Upper lobe of right lung (tissue), 1 donor: ENCODE results near the gene ANXA2. TPM values are rescaled to one million over a fixed set of nuclear protein-coding genes. Genes with fewer than 3 reads are reported as not detected.

ENCODE experiments used
- ATAC-seq: fragments of 200-7000 bp; cut with Tn5 transposase; one replicate; pipeline ENCODE4 v1.9.1; 2020; ENCODE audit warnings: mild to moderate bottlenecking, moderate library complexity
- DNase-seq: peaks from one replicate; pipeline ENCODE4 v3.0.0-alpha.2; 2020
- H3K27ac ChIP-seq: fragments of 200-600 bp; one replicate; pipeline ENCODE4 v1.8.0; 2022
- H3K27me3 ChIP-seq: fragments of 200-600 bp; one replicate; pipeline ENCODE4 v1.8.0; 2022; ENCODE audit warnings: mild to moderate bottlenecking
- H3K36me3 ChIP-seq: fragments of 200-600 bp; one replicate; pipeline ENCODE4 v1.8.0; 2022
- H3K4me1 ChIP-seq: fragments of 200-600 bp; one replicate; pipeline ENCODE4 v1.8.0; 2022
- H3K4me3 ChIP-seq: fragments of 200-600 bp; one replicate; pipeline ENCODE4 v1.8.0; 2022; ENCODE audit warnings: mild to moderate bottlenecking
- H3K9me3 ChIP-seq: fragments of 200-600 bp; one replicate; pipeline ENCODE4 v1.8.0; 2022
- intact Hi-C: fragments of 100-400 bp; cut with DNase I; formaldehyde crosslinking; loops from one replicate; pipeline ENCODE4 v1.11.0; 2022
- total RNA-seq: library from RNA; stranded (reverse); fragmentation: NEBNext Ultra II Directional; extraction: Animal tissue kit (Norgen Biotek cat#: 25700); gene quantifications from one replicate; pipeline ENCODE4 v1.2.1, GENCODE V29; 2021
- TF ChIP-seq, protein P1 (sequence below): fragments of 200-600 bp; IDR thresholded peaks from one replicate; pipeline ENCODE4 v1.8.0; 2022; ENCODE audit warnings: antibody characterized with exemption
- donor health status: DM: no; HTN: yes; CAD: no; lungs with severe emphysema.

Gene ANXA2
- total RNA-seq, 1 donor from 2014 or later = 818 TPM

GRCh38 chr15:60374209-60374608 lies 23.6 kb downstream of the ANXA2 start:
- peaks cover 89% of the 10 kb centered on the region for H3K36me3 ChIP-seq
- H3K9me3 ChIP-seq = no peaks in the 10 kb centered on the region
- H3K27ac ChIP-seq = peak overlapping the region; percentile 47
- intact Hi-C loops = no loop called here
- no peak for ATAC-seq
- H3K4me3 ChIP-seq = no peak overlapping the region
- TF ChIP-seq, protein P1, sequence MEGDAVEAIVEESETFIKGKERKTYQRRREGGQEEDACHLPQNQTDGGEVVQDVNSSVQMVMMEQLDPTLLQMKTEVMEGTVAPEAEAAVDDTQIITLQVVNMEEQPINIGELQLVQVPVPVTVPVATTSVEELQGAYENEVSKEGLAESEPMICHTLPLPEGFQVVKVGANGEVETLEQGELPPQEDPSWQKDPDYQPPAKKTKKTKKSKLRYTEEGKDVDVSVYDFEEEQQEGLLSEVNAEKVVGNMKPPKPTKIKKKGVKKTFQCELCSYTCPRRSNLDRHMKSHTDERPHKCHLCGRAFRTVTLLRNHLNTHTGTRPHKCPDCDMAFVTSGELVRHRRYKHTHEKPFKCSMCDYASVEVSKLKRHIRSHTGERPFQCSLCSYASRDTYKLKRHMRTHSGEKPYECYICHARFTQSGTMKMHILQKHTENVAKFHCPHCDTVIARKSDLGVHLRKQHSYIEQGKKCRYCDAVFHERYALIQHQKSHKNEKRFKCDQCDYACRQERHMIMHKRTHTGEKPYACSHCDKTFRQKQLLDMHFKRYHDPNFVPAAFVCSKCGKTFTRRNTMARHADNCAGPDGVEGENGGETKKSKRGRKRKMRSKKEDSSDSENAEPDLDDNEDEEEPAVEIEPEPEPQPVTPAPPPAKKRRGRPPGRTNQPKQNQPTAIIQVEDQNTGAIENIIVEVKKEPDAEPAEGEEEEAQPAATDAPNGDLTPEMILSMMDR = no peak
- no peaks in the 10 kb centered on the region for H3K27me3 ChIP-seq
- DNase-seq = no peak
- peaks cover 63% of the 10 kb centered on the region for H3K4me1 ChIP-seq

DNA sequence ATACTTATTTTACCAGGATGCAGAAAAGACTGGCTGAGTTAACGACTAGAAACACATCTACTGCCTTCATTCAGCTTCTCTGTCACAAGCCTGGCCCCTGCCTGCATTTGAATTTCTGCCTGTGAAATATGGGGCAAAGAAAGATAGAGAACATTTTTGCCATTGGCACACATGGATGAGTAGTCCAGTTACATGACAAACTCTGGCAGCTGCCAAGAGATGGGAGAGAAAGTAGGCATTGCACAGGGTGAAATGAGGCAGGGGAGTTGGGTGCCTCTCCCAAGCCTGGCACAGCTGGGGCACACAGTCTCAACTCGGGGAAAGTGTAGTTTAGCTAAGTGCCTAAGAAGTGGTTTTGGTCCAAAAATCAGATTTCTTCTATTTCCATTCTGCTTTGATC lies 24.0 kb downstream of the ANXA2 start:
- Histone ChIP-seq H3K9me3 (no peaks in the 10 kb centered on the region), H3K36me3 (peaks cover 87% of the 10 kb centered on the region), H3K4me3 (no peak overlapping the region), H3K27me3 (no peaks in the 10 kb centered on the region), H3K4me1 (peaks cover 63% of the 10 kb centered on the region), H3K27ac (peak overlapping the region; percentile 47)
- TF ChIP-seq, protein P1 = no peak
- DNase-seq (no peak), ATAC-seq (no peak)
- intact Hi-C loops = no loop called here

- no peaks in the 10 kb centered on the region for H3K27me3 ChIP-seq
- H3K4me1 ChIP-seq = peaks cover 63% of the 10 kb centered on the region
- no peak for ATAC-seq
- DNase-seq = no peak
- peaks cover 82% of the 10 kb centered on the region for H3K36me3 ChIP-seq
- H3K4me3 ChIP-seq = no peak overlapping the region
- no peaks in the 10 kb centered on the region for H3K9me3 ChIP-seq
- H3K27ac ChIP-seq = peak overlapping the region; percentile 47
- TF ChIP-seq, protein P1 = no peak
- intact Hi-C loops = no loop called here
These were observed 24.5 kb downstream of the ANXA2 start for GRCh38 chr15:60373327-60373726.

- TF ChIP-seq, protein P1 = no peak
- H3K4me1 ChIP-seq = peaks cover 61% of the 10 kb centered on the region
- H3K9me3 ChIP-seq = no peaks in the 10 kb centered on the region
- peak overlapping the region; percentile 63 for H3K27ac ChIP-seq
- peaks cover 77% of the 10 kb centered on the region for H3K36me3 ChIP-seq
- H3K4me3 ChIP-seq = no peak overlapping the region
- ATAC-seq (no peak), DNase-seq (no peak)
- H3K27me3 ChIP-seq = no peaks in the 10 kb centered on the region
- intact Hi-C loops = no loop called here
These were observed 25.0 kb downstream of the ANXA2 start for GRCh38 chr15:60372756-60373155.

DNA sequence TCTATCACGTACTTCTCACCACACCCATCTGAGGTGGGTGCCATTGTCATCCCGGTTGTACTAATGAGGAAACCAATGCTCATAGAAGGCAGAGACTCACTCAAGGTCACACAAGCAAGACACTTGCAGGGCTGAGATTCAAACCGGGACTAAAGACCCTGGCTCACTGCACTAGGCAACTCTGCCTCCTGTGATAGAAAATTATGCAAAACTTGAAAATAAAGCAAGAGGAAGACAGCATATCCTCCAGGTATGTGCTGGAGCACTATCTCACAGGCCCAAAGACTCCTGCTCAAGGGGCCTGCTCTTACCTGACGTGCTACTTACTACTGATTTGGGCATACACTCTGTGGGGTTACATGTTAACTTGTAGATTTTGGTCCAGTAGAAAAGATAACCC lies 25.6 kb downstream of the ANXA2 start:
- H3K4me3 ChIP-seq = no peak overlapping the region
- peak overlapping the region; percentile 63 for H3K27ac ChIP-seq
- H3K36me3 ChIP-seq = peaks cover 73% of the 10 kb centered on the region
- TF ChIP-seq, protein P1 = no peak
- peaks cover 56% of the 10 kb centered on the region for H3K4me1 ChIP-seq
- intact Hi-C loops = no loop called here
- ATAC-seq = no peak
- no peaks in the 10 kb centered on the region for H3K9me3 ChIP-seq
- no peak for DNase-seq
- no peaks in the 10 kb centered on the region for H3K27me3 ChIP-seq
